Activated CD8-positive, alpha-beta memory T cell treated with anti-CD3 and anti-CD28 coated beads, Interleukin-2, amount 50 U/mL, for 4 hours (primary cell): ENCODE results near the gene SMTNL2.
"Not testable (repeated sequence)": the region's sequence is repeated elsewhere in the genome, so short reads cannot be mapped to it uniquely, and the experiment has no call there.

Source experiments
- DNase-seq: peaks from one replicate; pipeline ENCODE4 v3.0.0-alpha.2; 2020

SMTNL2 gene

DNA sequence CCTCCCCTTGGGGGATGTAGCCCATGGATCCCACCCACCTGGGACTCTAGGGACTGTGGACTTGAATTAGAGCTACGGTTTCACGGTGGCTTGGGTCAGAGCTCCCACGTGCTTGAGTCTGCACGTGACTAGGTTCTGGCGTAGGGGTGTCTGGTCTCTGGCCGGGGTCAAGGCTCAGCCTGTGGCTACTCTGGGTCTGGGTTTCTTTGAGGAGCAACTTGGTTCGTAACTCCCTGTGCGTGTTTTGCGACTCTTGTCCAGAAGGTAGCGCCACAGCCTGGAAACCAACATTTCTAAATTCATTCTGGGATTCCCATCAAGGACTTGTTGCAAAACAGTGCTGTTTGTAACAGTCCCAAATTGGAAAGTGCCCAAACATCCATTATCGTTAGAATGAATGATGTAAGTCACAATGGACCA, 23.5 kb upstream of the SMTNL2 start:
- DNase-seq: no peak

DNA sequence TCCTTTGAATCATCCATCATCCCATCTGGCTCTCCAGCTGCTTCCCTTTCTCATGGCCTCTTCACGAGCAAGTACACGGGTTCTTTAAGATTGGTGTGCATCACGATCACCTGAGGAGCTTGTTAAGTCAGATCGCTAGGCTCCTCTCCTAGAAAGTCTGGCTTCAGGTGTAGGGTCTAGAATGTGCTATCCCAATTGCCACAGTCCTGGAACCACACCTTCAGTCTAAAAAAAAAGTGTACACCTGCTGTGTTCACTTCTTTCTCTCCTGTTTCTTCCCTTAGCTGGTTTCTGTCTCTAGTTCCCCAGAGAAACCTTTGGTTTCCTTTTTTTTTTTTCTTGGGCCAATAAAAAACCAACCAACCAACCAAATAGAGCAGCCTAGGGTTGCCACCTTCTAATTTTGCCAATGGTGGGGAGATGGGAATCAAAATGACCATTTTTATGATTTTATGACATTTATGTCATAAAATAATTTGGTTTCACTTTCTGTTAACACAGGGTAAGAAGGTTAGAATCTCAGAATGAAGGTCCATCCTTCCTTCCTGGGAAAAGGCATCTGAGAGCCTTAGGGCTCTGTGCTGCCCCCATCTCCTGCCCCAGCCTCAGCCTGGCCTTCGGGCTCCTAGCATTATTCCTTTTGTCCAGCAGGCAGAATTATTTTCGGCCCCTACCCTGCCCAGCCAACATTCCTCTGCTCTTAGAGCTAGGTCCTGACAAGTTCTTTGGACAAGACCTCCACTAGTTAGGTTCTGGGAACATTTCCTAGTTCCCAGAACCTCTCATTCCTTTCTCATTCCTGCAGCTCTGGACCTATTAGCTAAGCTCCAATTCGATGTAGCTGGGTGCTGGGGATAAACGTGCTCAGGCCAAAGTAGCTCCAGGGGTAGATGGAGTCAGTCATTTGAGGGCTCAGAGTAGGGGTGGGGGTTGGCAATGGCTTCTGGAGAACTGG, 22.0 kb upstream of the SMTNL2 start:
- no peak for DNase-seq

DNA sequence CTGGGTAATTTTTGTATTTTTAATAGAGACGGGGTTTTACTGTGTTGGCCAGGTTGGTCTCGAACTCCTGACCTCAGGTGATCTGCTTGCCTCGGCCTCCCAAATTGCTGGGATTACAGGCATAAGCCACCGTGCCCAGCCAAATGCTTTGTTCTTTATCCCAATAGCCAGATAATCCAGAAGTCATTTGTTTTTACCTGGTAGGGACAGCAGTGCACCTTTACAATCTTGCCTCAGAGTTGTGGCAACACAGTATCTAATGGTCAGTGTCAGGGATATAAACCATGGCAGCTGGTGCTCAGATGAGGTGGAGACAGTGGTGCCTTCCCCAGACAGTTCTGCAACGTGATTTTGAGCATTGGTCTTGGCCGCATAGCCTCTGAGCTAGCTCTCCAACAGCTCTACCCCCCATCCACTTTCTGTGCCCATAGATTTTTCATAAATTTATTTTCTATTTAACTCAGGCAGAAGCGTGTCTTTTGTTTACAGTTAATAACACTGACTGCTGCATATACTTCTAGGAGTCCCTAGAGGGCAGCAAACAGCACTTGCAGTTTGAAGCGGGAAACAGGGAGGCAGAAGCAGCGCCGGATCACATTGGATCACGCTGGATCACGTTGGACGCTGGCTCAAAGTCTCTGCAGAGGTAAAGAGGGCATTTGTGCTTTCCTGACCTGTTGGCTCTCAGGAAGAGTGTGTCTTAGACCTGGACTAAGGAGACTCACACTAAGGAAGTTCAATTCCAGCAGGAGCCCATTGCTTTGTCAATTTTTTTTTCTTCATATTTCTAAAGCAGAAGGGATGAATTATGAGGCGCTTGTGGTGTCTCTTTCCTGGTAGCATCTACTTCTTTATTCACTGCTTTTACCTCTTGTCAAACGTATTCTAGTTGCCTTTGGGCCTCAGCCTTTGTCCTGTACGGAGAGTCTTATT, 18.9 kb upstream of the SMTNL2 start:
- no peak for DNase-seq

DNA sequence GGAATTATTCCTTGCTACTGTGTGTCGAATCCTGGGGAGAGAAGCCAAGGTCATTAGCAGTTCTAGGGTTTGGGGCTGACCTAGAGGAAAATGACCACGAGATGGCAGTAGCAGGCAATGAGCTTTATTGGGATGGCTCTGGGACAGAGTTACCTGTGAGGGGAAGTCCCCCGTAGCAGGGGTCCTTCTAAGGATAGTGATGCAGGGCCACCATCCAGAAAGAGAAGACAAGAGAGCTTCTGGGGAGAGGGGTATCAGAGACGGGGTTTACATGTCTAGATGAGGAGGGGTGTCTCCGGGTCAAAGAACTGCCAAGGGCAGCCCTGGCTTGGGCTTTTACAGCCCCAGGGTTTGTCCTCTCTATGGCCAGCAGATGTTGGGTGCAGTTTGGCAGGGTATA, 17.5 kb upstream of the SMTNL2 start:
- peak; percentile 49 for DNase-seq

DNA sequence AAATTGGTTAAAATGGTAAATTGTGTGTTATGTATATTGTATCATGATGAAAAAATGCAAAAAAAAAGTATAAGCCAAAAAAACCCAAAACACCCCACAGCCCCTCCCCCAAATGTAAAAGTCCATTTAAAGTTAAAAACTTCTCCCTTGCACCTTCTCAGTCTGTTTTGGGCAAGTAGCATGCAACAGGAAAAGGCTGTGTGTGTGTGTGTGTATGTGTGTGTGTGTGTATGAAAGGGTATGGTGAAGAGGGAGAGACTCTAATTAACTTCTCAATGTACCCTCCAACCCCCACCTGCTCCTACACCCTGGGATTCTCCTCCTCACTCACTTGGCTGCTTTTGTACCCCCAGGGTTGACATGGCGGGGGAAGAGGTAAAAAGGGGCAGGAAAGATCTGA, 14.7 kb upstream of the SMTNL2 start:
- no peak for DNase-seq

DNA sequence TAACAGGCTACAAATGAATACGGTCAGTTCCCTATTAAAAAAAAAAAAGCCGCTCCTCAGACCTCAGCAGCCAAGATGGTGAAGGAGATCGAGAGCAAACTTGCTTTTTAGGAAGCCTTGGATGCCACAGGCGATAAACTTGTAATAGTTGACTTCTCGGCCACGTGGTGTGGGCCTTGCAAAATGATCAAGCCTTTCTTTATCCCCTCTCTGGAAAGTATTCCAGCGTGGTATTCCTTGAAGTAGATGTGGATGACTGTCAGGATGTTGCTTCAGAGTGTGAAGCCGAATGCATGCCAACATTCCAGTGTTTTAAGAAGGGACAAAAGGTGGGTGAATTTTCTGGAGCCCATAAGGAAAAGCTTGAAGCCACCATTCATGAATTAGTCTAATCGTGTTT, 12.2 kb upstream of the SMTNL2 start:
- no peak for DNase-seq

DNA sequence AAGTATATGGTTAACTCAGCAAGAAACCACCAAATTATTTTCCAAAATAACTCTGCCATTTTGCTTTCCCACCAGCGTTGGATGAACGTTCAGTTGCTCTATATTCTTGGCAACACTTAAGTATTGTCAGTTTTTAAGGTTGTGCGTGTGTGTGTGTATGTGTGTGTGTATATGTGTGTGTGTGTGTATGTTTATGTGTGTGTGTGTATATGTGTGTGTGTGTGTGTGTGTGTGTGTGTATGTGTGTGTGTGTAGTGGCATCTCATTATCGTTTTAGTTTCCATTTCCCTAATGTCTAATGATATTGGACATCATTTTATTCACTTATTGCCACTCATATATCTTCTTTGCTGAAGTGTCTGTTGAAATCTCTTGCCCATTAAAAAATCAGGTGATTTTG, 11.2 kb upstream of the SMTNL2 start:
- no peak for DNase-seq

DNA sequence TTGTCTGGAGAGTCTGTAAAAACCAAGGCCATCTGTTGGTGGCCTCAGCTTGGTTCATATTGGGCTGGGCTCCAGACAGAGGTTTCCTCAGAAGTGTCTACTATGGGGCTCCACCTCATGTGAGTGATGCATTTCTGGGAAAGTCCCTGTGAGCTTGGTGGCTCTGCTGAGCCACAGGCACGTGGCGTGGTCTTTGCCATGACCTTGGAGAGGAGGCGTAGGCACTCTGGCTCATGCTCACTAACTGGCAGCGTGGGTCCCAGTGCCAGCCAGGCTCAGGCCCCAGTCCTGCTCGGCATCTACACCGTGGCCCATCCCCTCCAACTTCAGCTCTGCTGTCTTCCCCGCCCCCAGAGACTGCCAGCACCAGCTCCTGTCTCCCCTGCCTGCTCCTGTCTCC, 10.7 kb upstream of the SMTNL2 start:
- peak; percentile 51 for DNase-seq

DNA sequence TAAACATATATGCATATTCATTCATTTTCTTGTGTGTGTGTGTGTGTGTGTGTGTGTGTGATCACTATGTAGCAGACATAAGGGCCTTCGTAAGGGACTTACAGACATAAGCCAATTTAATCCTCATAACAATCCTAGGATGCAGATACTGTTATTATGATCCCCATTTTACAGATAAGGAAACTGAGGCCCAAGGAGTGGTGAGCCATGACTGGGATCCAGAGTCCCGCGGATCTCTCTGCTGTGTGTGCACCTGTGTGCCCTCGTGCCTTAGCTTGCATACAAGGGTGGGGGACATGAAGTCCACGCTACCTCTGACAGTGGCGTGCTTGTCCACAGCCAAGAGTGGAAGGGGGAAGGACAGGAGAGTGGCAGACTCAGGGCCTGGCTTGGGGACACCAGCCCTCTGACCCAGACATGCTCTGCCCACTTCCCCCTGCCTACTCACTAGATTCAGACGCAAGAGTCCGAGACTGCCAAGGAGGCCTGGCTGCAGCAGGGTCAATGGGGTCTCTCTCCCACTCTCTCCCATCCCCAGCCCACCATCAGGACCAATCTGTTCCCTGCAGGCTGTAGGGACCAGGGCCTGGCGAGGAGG, 9.8 kb upstream of the SMTNL2 start:
- DNase-seq: no peak

DNA sequence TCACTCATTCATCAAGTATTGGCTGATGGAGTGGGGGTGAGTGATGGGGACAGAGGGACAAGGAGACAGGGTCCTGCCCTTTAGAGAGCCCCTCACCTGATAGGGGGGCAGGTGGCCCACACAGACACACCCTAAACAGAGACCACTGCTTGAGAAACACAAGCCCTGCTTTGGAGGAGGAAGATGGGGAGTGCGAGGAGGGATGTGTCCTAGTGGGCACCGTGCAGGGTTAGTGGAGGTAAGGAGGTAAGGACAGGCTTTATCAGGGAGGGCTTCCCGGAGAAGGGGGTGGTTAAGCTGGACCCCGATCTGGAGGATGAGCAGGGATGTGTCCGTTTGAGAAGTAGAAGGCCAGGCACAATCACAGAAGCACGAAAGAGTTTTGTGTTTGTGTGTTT, 8.2 kb upstream of the SMTNL2 start:
- no peak for DNase-seq

DNA sequence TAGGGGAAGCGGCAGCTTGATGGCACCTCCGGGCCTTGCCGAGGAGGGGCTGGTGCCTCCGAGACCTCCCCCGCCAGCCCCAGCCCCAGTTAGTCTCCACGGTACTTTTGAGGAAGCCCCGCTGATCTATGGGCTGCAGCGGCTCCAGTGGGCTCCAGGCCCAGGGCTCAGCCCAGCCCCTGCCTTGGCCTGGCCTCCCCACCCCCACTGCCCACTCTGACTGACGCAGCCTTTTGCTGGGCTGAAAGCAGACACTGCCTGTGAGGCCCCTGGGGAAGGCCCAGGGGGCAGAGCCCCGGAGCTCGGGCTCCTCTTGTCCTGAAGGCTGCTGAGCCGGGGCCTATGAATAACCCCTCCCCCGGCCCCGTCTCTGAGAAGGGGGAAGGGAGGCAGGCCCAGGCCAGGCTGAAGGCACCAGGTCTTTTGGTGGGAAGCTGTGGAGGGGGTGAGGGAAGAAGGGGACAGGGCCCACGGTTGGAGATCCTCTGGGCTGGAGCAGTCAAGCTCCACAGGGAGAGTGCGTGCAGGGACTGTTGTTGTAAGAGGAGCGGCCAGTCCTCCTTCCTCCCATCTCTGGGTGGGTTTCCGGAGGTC, 7.5 kb upstream of the SMTNL2 start:
- DNase-seq: no peak

DNA sequence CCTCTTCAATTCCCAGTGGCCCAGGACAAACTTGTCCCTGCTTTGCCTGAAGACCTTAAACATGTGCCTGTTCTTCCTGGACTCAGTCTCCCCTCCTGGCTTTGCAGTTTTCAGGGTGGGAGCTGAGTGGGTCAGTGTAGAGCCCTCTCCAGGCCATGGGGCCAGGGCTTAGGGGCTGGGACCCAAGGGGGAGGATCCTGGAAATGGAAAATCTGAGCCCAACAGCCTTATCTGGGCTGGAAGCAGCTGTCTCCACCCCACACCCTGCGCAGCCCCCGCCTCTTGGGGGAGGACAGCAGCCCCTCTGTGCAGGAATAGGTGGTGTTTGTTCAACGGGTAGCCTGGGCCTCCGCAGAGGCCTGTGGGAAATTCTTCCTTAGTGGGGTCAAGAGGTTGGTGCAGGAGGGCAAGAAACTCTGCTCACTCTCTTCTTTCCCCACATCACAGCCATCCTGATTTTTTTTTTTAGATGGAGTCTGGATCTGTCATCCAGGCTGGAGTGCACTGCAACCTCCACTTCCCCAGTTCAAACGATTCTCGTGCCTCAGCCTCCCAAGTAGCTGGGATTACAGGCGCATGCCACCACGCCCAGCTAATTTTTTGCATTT, 6.8 kb upstream of the SMTNL2 start:
- DNase-seq: no peak

DNA sequence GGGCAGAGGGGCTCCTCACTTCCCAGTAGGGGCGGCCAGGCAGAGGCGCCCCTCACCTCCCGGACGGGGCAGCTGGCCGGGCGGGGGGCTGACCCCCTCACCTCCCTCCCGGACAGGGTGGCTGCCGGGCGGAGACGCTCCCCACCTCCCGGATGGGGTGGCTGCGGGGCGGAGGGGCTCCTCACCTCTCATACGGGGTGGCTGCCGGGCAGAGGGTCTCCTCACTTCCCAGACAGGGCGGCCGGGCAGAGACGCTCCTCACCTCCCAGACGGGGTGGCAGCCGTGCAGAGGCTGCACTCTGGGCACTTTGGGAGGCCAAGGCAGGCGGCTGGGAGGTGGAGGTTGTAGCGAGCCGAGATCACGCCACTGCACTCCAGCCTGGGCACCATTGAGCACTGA, 6.0 kb upstream of the SMTNL2 start:
- DNase-seq: not testable (repeated sequence)

DNA sequence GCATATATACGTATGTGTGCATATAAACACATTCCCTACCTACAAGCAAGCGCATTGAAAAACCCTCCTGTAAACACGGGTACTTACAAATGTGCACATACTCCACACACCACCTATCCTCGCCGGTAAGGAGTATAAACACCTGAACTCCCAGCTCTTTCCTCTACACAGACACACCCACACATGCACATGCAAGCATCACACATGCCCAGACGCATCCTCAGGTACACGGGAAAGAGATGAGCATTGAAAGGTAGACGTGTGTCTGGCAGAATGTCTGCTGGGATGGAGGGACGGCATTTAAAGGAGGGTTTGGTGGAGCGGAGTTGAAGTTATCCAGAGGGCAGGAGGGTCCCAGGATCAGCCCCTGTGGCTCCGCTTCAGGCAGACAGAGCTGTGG, 4.7 kb upstream of the SMTNL2 start:
- no peak for DNase-seq

DNA sequence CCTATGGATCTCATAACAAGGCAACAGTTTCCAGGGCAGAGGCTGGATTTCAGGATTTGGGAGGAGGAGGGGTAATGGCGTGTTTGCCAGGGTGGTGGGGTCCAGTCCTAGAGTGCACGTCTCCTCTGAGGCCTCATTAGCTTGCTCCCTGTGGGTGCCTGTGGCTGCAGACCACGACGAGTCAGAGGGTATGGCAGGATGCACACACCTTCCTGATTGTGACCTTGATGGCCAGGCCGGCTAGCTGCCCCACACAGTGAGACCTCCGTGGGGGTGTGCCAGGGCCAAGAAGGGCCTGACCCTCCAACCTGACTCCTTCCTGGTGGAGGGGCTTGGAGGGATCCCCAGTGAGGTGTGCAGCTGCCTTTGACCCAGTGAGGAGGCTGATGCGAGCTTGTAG, 4.0 kb upstream of the SMTNL2 start:
- DNase-seq: no peak

DNA sequence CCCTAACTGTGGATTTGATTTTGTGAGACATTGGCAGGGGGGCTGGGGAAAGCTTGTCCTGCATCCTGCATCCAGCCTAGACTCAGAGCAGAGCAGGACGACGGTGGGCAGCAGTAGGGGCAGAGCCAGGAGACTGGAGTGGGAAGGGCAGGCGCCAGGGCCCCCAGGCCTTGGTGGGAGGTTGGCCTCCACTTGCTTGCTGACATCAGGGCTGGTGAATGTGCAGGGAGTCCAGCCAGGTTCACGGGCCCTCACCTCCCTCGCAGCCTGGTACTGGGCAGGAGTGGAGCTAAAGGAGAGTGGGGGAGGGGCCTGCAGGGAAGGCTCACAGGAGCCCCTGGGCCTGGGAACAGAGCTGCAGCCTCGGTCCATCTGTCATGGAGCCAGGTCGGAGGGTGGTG, 2.2 kb upstream of the SMTNL2 start:
- DNase-seq: no peak

DNA sequence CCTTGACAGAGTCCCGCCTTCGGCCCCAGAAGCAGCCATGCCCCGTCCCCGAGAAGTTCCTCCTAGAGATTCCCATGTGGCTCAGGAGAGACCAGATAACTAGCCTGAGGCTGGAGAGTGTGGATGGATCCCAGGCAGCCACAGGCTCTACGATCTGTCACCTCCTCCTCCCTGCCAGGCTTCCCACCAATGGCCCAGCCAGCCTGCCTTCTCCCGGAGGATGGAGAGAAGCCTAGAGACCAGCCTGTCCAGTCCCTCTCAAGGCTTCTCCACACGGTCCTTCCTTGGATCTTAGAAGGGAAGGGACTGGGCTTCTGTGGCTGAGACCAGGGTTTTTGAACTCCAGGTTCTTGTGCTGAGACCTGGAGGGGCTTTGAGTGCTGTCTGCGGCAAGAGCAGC, 1.6 kb upstream of the SMTNL2 start:
- DNase-seq: no peak

DNA sequence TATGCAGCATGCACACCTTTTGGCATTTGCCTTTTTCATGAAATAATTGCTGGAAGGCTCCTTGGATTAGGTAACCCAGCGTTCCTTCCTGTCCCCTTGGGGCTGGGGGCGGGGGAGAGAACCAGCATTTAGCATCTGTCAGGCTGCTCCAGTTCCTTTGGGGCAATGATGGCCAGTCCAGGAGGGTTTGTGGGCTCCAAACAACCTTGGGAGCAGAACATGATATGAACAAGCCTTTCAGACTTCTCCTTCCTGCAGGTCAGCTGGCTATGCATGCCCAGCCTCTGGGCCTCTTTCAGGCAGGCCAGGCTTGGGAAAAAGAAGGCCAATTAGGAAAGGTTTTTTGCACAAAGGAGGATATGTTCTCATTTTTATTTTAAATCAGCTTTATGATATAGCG, 1.1 kb upstream of the SMTNL2 start:
- no peak for DNase-seq

DNA sequence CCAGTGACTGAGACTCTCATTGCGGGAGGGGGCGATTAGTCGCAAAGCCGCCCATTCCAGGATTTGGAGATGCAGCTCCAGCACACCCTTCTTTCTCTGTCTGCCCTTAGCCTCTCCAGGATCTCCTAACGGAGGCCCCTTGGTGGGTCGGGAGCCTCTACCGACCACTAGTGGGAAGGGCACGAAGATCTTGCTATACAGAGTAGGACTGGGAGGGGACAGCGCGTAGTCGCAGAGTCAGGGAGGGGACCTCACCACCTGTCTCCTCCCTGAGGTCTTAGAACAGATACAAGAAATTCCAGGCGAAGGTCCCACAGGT, 588 bp upstream of the SMTNL2 start:
- no peak for DNase-seq

DNA sequence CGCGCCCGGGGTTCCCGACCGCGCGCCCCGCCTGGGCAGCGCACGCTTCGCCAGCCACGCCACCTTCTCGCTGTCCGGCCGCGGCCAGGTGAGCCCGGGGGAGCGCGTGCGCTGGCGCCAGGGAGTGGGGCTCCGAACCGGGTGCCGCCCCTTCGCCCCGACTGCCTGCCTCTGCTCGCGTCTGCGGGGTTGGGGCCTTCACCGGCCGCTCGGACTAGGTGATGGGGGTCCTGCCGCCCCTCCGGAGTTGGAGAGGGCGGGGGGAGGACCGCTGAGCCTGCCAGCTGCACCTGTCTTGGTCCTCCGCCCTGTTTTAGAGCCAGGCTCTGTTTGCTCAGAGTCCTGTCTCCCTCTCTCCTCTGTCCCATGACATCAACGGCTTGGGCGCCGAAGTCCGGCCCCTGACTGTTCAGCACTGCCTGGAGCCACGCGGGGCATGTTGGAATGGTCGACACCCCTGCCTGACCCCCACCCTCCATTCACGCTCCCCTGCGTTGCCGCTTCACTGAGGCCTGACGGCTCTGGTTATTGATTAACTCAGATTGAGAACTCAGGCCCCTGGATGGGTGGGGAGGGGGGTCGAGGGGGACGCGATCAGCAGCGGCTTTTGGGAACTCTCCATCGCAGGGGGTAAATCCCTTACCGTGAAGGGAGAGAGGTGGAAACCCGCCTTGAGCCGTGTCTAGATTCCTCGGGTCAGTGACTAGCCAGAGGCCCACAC, 748 bp downstream of the SMTNL2 start:
- no peak for DNase-seq

DNA sequence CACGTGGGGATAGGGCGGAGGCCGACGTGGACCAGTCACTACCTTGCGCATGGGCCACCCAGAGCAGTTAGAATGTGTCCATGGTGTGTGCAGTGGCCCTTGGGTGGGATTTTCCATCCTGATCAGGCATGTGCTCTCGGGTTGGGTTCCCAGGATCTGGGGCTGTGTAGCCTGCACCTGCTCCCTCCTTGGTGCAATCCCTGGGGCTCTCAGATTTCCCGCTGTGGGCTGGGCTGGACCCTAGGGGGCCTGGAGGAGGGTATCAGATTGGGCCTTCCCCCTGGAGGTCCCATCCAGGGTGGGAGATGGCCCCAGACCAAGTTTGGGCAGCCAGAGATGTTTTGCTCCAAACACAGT, 1.3 kb downstream of the SMTNL2 start:
- no peak for DNase-seq

DNA sequence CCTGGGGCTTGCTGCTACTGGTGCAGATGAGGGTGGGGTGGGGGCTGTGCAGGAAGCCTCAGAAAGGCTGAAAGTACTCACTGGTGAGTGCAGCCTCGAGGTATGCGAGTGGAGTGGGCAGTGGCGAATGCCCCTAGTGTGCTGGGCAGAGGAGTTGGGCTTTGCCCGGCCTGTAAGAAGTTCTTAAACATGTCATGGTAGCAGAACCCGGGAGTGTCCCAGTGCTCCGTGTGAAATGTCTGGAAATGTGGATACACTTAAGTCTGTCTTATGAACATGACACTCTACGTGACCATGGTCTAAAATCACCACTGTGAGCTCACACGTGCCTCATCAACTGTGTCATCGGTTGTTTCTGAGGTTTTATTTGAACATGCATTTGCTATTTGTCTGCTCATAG, 1.7 kb downstream of the SMTNL2 start:
- no peak for DNase-seq
